Right lung (tissue), 5 donors: ENCODE data around the gene PNMT. TPM values are rescaled to one million over a fixed set of nuclear protein-coding genes. Genes with fewer than 3 reads are reported as not detected.

ENCODE experiments used
- DNase-seq, 2 donors: peaks; one replicate each; pipeline ENCODE4 v3.0.0-alpha.2; 2013
- polyA plus RNA-seq, 5 donors: library from polyadenylated mRNA; unstranded; fragments of 120-200 nt; gene quantifications; one replicate each; pipeline versions ENCODE4 v1.2.1 to v1.2.3, GENCODE V29; 2013; ENCODE audit warnings: inconsistent platforms in 1 of 5, low replicate concordance in 1 of 5; ENCODE audit not compliant: insufficient read length in 5 of 5, insufficient read depth in 1 of 5

Gene PNMT
- polyA plus RNA-seq, 5 donors, result 1.1 to 2.6 (median 2.1) TPM

DNA sequence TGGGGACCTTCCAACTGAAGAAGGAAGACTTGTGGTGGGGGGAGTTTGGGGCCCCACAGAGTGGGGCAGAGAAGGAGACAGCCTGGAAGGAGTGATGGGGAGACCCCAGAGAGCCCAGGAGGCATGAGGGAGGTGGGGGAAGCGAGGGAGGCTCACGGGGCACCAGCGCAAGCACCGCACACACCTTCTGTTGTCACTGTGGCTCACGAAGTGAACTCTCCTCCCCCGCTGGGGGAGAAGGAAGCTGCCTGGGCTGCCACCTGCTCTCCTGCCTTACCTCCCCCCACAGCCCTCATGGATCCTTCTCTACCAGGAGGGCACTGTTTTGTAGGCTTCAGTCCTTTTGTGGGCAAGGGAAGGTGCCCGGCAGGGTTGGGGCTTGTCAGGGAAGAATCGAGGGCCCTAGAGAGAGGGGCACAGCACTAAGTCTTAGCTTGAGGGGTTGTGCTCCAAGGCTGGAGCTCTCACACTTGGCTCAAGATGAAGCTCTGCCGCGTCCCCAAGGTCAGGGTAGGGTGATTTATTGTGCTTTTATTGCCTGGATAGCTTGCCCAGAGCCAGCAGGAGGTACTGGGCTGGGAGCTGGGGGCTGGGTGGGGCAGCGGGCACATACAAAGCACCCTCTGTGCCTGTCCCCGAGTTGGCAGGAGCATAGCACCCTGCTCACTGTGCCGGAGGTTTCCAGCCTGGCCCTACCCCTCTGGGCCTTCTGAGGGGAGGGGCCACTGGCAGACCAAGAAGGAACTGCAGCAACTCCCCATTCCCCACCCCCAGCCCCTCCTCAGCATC, 35.9 kb upstream of the PNMT start:
- no peak for DNase-seq

DNA sequence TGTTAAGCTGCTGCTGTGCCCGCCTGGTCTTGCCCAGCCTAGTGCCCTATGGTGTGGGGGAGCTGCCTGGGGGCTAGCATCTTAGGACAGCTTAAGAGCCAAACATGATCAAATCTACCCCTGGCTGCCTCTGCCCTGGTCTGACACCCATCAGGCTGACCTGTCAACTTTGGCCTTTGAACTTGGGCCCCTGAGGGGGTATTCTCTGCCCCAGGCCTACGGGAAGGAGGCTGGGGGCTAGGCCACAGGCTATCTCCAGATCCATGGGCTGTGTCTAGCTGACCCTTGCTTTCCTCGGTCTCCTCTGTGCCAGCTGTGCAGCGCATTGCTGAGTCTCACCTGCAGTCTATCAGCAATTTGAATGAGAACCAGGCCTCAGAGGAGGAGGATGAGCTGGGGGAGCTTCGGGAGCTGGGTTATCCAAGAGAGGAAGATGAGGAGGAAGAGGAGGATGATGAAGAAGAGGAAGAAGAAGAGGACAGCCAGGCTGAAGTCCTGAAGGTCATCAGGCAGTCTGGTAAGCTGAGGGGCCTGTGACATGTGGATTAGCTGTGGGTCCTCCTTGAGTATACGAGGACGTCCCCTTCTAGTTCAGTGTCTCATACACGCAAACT, 34.6 kb upstream of the PNMT start:
- DNase-seq, result no peak

DNA sequence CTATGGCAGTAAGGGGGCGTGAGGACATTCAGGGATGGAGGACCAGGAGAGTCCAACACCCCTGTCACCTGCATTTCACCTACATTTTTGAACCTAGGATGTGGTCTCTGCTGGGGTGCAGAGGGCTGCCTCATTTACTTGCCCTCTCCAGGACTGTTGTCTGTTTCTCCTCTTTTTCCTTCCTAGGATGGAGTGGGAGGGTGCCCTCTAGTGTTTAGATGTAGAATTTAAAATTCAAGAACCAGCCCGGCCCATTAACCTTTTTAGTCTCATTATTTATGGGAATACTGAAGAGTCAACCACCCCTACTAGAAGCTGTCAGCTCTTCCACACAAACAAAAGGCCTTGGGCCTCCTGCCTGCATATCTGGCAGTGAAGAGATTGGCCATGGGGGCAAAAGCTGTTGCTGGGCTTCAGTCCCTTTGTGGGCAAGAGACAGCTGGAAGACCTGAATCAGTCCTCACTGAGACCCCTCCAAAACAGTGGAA, 33.8 kb upstream of the PNMT start:
- DNase-seq, result no peak

DNA sequence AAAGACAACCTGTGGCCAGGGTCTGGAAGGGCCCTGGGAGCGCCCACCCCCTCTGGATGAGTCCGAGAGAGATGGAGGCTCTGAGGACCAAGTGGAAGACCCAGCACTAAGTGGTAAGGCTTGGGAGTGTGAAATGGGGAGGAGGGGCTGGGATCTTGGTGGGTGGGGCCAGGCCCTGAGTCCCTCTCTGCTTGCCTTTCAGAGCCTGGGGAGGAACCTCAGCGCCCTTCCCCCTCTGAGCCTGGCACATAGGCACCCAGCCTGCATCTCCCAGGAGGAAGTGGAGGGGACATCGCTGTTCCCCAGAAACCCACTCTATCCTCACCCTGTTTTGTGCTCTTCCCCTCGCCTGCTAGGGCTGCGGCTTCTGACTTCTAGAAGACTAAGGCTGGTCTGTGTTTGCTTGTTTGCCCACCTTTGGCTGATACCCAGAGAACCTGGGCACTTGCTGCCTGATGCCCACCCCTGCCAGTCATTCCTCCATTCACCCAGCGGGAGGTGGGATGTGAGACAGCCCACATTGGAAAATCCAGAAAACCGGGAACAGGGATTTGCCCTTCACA, 32.6 kb upstream of the PNMT start:
- DNase-seq, result no peak

DNA sequence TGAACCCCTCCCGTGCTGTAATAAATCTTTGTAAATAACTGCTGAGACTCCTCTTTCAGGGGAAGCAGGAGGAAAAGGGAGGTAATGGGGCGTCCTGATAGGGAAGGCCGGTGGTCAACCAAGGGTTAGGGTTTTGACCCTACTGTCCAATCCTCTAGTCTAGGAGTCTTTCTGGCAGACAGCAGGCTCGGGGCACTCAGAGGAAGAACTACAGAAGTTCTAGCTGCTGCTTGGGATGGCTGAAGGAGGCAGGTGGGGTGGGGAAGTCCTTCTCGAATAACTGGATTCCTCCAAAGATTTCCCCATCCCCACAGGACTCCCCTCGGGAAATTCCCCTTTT, 31.7 kb upstream of the PNMT start:
- DNase-seq, result no peak

DNA sequence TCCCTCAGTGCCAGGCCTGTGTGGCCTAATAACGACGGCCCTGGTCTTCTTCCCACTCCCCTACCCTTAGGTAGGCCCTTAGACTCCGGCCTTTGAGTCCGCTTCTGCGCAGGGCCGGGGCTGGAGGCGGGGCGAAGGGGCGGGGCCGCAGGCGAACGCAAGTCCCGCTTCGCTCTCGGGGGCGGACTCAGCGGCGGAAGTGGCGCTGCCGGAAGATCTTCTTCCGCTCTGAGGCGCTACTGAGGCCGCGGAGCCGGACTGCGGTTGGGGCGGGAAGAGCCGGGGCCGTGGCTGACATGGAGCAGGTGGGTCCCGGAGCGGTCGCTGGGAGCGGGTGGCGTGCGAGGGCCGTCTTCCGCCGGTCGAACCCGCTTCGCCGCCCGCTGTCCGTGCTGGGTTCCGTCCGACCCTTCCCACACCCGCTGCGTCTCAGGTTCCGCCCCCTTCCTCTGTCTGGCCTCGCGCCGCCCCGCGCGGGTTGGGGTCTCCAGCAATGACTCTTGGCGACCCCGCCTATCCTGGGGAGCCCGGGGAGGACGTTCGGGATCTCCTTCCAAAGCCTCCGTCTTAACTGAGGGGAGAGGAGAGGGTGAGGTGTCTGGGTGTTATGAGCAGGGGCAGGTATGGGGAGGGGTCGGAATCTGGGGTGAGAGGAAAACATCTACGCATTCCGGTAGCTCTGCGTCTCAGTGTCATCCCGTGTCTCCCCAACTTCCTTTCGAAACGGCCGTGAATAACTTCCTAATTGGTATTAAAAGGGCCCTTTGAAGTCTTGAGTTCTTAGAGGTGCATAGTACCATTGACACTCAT, 31.1 kb upstream of the PNMT start, which contains the start of gene STARD3:
Gene STARD3, plus strand, starts transcription at position 218 of the 810 bp plus-strand sequence. CDS start 16,388 bp downstream, outside the sequence.
- peak; percentile 87 to 88 for DNase-seq

DNA sequence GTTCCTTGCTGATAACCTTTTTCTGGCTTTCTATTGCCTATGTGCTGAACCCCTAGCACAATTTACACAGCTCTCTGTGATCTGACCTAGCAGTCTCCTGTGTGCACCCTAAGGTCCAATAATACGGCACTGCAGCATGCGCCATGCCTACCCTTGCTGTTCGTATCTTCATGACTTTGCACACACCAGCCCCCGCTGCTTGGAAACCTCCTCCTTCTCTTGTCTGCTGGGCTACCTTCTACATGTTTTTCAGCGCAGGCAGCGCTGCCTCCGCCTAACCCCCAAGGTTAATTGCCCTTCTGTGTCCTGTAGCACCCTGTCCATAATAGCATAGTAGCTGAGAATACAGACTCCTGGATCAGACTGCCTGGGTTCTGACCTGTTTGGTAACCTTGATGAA, 29.9 kb upstream of the PNMT start:
- no peak for DNase-seq

DNA sequence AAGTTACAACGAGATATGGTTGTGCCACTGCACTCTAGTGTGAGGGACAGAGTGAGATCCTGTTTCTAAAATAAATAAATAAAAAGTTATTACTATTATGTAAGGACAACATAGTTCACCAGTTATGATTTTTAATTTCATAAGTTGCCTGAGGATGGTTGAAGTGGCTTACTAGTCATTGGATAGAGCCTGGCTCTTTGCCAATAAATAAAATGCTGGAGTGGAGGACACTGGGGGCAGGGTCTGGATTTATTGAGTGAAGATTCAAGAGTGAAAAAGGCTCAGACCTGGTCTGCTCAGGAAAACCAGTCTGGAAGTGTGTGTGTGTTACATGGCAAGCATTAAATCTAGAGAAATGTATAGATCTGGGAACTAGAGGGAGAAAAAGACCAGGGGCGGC, 29.2 kb upstream of the PNMT start:
- DNase-seq, result no peak

DNA sequence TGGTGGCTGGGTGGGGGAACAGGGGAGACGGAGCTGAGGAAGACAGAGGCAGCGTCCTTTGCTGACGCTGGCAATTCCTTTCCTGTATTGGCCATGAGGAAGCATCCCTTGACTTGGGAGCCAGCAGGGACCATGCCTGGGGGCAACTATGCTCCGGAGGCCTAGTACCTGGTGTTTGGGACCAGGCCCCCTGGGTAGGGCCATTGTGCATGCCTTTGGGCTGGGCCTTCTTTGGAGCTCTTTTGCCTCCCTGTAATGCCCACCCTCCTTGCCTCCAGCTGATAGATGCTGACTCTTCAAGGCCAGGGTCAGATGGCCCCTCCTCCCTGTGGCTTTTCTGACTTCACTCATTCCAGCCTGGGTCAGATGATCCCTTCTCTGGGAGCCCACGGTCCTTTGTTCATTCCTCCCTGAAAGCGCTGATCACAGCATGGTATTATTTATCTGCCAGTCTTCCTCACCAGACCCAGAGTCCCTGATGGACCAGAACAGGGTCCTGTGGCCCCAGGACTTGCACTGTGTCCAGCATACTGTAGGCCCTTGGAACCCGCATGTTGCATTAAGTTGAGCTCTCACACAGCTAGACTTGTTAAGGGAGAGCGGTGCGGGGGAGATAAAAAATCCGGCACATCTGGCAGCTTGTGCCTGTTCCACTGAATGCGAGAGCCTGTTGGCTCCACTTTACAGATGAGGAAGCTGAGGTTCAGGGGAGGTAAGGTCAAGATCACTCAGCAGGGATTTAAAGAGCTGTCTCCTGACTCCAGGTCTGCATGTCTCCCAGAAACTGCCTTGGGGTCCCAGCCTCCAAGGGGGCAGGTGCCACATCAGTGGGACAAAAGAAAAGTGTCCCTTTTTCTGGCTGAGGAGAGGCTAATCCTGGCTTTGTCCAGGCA, 28.4 kb upstream of the PNMT start:
- DNase-seq, result no peak

DNA sequence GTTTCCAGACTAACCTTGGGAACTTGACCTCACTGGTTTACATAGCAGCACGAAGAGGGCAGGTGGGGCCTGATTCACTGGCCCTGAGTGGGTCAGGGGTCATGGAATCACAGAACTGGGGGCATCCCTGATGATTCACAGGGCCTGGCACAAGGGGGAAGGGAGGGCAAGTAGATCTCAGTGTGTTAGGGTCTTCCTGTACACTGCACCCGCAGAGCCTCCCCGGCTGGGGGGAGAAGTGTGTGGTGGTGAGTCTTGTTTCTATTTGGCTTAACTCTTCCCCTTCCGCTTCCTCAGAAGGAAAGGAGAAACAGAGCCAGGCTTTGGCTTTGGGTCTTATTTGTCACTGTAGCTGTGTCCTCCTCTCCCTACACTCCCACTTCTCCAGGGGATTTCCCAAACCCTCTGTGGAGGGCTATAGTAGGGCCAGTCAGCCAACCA, 27.6 kb upstream of the PNMT start:
- DNase-seq, result no peak

DNA sequence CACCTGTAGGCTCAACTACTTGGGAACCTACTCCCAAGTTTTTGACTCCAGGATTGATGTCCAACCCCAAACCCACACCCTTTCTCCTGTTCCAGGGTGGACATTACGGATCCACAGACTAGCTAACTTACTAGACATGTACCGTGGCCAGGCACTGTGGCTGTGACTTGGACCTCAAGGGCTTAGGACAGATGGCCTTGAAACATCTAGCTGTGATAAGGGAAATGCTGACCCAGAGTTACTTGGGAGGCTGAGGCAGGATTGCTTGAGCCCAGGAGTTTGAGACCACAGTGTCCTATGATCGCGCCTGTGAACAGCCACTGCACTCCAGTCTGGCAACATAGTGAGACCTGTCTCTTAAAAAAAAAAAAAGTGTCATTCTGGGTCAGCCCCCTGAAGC, 27.2 kb upstream of the PNMT start:
- no peak for DNase-seq

DNA sequence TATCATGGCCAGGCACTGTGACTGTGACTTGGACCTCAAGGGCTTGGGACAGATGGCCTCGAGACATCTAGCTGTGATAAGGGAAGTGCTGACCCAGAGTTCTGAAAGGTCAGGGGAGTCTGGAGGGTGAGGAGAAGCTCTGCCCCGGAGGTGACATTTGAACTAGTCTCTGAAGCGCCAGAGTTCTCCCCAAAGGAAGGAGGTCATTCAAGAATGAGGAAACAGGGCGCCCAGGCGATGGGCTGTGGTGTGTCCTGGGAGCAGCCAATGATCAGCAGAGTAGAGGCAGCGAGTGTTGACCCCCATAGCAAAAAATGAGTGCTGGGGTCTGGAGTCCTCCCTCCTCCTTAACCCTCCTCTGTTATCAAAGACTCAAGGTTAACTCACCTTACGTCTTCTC, 26.4 kb upstream of the PNMT start:
- no peak for DNase-seq

DNA sequence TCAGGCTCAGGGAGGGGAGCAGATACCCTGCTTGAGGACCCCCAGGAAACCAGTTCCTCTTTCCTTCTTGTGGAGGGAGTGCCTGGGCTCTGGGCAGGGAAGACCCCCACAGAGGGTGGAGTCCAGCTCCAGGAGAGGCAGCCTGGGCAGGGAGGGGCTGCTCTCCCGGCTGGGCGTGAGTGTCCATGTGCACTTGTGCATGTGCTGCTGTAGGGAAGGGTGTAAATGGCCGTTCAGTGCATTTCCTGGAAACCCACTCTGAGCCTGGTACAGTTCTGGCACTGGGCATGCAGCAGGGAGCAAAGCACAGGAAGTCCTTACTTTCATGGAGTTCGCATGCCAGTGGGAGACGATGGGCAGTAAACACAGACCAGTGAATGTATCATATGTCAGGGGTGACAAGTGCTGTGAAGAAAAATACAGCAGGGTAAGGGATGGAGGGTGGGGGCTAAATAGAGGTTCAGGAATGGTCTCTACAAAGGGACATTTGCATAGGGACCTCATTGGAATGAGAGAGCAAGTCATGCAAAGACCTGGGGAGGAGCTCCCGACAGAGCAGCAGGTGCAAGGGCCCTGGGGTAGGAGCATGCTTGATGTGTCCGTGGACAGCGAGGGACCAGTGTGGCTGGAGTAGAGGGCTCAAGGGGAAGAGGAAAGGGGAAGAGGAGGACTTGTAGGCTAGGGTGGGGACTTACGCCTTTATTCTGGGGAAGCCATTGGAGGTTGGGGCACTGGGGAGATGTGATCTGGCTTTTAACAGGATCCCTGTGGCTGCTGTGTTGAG, 25.8 kb upstream of the PNMT start:
- DNase-seq, result no peak

DNA sequence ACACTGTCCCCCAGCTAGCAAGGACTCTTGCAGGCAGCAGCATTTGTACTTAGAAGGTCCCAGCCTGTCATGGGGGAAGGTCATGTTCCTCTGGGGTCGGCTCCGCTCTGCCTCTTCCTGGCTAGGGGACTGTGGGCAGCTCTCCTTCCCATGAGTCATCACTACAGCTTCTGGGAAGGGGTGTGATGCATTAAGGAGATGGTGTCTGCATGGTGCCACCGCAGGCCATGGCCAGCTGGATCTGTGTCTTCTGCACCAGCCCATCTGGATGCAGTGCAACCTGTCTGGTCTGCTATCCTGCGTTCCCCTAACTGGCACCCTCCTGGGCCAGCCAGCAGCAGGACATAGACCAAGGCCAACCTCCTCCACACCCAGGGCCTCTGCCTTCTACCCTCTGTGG, 25.0 kb upstream of the PNMT start:
- DNase-seq, result no peak

DNA sequence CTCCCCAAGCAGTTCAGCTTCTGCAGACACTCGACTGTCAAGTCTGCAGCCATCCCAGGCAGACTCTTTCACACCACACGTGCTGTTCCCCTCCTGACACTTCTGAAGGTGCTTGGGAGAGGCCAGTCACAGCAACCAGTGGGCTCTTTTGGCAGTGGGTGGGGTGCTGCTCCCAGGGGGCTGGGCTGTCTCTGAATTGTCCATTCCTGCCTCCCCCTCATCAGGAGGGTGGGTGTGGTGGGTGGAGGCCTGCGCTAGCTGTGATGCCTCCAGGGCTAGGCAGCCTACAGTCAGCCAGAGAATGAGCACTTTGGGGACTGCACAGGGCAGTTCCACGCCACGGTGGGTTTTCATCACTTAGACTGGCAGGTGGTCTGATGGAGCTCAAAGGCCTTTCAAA, 21.0 kb upstream of the PNMT start:
- DNase-seq, result no peak

DNA sequence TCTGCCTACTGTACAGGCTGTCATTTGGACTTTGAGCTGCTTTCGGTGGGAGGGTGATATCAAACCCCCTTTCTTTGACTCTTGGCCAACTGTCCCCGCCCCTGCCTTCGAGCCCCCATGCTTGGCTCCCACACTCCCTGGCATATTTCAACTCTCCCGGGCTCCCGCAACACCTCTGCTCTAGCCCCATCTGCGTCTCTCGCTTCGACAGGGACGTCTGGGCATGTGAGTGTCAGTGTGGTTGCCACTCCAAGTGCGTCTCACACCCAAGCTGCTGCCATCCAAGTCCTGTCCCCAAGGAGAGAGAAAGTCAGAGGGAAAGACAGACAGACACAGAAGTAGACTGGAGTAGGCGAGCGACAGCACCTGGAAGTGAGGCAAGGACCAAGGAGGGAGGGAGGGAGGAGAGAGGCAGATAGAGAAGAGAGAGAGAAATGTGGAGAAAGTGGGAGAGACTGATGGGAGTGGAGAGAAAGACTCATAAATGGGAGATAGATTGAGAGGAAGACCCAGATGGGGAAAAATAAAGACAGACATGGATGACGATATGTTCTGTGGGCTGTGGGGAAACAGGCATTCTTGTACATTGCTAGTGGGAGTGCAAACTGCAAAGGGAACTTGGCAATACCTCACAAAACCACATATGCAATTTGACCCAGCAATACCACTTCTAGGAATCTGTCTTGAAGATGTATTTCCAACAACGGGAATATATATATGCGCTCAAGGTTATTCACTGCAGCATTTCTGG, 19.5 kb upstream of the PNMT start:
- no peak for DNase-seq

DNA sequence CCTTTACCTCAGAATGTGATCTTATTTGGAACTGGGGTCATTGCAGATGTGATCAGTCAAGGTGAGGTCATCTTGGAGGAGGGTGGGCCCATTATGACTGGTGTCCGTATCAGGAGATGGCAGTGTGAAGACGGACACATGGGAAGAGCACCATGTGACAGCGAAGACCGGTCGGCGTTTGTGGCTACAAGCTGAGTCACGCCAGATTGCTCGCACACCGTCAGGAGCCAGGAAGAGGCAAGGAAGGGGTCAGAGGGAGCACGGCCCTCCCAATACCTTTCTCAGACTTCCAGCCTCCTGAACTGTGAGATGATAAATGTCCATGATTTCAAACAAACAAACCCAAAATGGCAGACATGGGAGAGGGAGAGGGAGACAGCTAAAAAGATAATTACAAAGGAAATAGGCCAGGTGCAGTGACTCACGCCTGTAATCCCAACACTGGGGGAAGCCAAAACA, 18.1 kb upstream of the PNMT start:
- no peak for DNase-seq

DNA sequence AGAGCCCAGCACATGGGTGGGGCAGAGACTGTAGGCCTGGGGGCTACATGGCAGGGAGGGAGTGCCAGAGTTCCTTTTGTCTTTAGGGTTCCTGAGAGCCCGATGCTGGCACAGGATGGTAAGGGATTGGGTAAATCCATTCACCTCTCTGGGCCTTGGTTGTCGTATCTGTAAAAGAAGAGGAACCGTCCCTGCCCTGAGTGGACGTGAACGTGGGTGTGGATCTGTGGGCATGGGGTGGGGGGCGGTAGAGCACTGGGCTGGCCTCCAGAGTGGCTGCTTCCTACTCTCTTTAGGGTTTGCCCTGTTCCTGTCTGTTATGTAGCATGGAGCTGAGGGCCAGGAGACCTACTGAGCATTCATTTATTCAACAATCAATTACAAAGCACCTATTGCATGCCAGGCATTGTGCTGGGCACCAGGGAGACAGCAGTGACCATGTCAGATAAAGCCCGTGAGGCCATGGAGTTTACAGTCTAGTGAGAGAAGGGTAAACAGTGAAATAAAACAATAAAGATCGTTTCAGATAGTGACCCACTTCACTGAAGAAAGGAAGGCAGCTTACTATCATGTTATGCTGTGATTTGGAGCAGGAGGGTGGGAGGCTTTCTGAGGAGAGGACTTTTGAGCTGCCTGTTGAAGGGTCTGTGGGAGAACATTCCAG, 16.2 kb upstream of the PNMT start:
- DNase-seq, result no peak
